Measurements from ENCODE around the gene IRF6.
A peak's percentile ranks its signal among the peaks of the same experiment; 100 is the strongest.

Gene IRF6

GRCh38 chr1:209790286-209791193, 15.4 kb downstream of the IRF6 start:
- no peak for DNase-seq (ENCODE audit: low spot score)

- no peak for DNase-seq (ENCODE audit: low spot score)
Observed at GRCh38 chr1:209789245-209789644, 16.7 kb downstream of the IRF6 start.

- DNase-seq (ENCODE audit: low spot score), result no peak
Observed at GRCh38 chr1:209787551-209787950, 18.4 kb downstream of the IRF6 start.

DNA sequence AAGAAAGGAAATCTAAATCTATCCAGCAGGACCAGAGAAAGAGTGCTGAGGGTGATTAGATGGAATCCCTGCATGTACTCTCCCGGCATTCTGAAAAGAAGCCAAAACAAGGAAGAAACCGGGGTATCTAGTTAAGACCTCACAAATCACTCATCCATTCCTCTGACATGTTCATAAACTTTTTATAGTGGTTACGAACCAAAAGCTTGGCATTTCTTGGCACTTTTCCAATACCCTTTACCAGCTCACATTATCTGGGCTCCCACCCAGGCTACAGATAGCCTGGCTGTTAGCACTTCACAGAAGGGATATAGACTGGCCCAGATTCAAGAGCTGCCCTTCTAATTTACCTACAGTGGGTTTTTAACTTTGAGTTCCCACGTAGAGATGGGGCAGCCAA, 19.8 kb downstream of the IRF6 start:
- DNase-seq (ENCODE audit: low spot score), result no peak

DNA sequence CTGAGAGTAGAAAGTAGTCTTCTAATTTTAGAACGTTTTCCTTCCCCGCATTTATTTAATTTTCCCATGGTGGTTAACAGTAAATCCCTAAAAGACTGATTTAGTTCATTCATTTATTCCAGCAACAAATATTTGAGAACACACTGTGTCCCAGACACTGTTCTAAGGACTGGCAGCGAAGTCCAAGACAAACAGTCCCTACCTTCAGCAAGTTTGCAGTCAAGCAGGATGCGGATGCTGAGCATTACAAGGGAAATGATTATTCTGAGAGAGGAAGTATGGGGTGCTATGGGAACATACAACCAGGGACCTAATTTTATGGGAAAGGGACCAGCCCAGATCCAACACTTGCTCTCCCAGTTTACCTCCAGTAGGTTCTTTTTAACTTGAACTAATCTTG, 20.4 kb downstream of the IRF6 start:
- no peak for DNase-seq (ENCODE audit: low spot score)

- DNase-seq (ENCODE audit: low spot score), result peak; percentile 98
Observed at GRCh38 chr1:209784265-209785169, 21.4 kb downstream of the IRF6 start, which contains the start of gene C1orf74. Gene C1orf74 (minus strand): TSS chr1:209784559. CDS start chr1:209783634, 925 bp downstream.

DNA sequence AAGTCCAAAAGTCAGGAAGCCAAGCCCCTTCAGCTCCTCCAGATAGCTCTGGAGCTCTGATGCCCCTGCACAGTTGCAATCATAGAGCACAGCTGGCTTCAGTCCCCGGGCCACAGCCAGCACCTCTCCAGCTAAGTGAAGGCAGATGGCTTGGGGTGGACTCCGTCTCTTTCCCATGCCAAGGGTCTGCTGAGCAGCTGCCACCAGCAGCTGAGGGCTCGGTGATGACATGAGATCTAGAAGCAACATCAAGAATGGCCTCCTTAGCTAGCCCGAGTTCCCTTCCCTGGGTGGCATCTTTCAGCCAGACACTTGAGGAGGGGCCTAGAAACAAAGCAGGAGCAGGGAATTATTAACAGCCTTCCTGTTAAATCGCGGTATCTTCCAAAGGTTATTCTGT, 22.6 kb downstream of the IRF6 start:
- no peak for DNase-seq (ENCODE audit: low spot score)

GRCh38 chr1:209780268-209780667, 25.7 kb downstream of the IRF6 start:
- DNase-seq (ENCODE audit: low spot score), result no peak

DNA sequence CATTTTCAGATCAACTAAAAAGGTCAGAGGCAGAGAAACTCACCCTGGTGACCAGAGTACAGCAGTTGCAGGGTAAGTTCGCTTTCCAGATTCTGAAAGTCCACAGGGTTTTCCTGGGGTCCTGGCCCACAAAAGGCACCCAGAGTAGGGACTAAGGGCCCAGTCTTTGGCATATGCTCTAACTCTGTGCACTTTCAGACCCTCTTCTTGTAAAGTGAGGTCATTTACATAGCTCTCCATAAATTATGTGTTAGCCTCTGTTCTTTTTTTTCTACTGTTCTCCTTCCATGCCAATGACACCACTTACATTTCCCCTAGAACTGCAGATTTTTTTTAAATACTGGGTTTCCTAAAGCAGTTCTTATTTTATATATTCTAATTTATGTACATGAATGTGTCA, 27.8 kb downstream of the IRF6 start:
- DNase-seq (ENCODE audit: low spot score), result no peak

- no peak for DNase-seq (ENCODE audit: low spot score)
Observed at GRCh38 chr1:209777587-209777986, 28.4 kb downstream of the IRF6 start.

GRCh38 chr1:209775678-209776077, 30.3 kb downstream of the IRF6 start:
- DNase-seq (ENCODE audit: low spot score), result no peak

DNA sequence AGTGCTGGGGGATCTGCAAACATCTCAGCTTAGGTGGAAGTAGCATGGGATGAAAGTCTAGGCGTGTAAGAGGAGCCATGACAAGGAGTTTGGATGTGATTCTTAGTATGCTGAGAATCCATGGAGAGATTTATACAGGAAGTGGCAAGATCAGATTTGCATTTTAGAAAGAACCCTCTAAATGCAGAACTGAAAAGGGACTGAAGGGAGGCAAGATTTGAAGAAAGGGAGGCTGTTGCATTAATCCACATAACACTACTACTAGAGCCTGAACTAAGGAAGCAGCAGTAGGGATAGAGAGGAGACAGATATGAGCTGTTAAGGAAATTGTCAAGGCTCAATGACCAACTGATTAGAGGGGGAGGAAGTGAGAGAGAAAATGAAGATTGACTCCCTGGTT, 31.4 kb downstream of the IRF6 start:
- DNase-seq (ENCODE audit: low spot score), result no peak

- DNase-seq (ENCODE audit: low spot score), result no peak
Observed at GRCh38 chr1:209772126-209772525, 33.8 kb downstream of the IRF6 start.

- no peak for DNase-seq (ENCODE audit: low spot score)
Observed at GRCh38 chr1:209770636-209771415, 35.1 kb downstream of the IRF6 start.

- DNase-seq (ENCODE audit: low spot score), result peak; percentile 20
Observed at GRCh38 chr1:209769971-209770370, 36.0 kb downstream of the IRF6 start.

- DNase-seq (ENCODE audit: low spot score), result peak; percentile 85
Observed at GRCh38 chr1:209769171-209769904, 36.6 kb downstream of the IRF6 start.

DNA sequence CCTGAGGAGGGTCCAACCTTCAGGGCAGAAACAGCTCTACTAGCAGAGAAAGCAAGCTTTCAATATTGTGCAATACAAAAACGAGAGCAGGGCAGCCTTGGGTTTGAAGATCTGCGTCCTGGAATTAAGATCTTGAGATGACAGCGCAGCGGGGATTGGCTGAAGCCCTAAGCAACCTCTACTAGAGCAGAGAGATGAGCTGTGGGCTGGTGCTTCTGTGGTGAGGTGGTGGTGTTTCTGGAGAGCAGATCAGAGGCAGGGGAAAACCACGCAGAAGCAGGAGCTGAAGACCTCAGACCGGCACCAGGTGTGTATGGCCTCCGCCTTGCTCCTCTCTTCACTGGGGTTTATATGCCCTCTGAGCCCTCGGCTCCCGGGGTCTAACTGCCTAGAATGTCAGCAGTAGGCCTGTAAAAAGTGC, 37.6 kb downstream of the IRF6 start:
- DNase-seq (ENCODE audit: low spot score), result peak; percentile 89

DNA sequence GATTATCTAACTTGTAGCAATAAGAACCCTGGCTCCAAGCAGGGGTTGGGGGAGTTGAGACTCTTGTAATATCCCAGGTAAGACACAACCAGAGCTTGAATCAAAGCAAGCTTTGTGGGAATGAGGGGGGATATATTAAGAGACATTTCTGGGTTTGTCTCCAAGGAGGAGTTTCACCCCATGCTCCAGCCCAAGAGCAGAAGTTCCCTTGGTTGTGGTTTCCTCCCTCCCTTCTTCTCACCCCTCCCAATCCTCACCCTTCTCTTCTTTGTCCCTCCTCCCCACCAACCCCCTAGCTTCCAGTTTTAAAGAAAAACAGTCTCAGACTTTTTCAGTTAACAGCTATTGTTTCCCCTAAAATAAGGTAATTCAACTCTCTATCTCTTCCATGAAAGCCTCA, 38.2 kb downstream of the IRF6 start:
- DNase-seq (ENCODE audit: low spot score), result peak; percentile 12

DNA sequence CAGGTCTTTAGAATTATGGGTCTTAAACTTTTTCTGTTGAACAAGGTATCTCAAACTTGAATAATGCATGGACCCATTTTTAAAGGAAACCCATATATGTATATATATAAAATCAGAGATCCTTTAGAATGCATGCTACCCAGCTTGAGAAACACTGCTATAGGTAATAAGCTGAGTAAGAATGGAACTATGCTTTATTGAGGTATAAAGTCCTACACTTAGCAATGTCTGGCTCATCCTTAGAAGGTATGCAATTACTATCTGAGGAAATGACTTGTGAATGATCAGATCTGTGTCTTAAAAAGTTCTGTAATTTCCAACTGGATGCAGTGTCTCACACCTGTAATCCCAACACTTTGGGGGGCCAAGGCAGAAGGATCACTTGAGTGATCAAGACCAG, 38.8 kb downstream of the IRF6 start:
- DNase-seq (ENCODE audit: low spot score), result no peak

DNA sequence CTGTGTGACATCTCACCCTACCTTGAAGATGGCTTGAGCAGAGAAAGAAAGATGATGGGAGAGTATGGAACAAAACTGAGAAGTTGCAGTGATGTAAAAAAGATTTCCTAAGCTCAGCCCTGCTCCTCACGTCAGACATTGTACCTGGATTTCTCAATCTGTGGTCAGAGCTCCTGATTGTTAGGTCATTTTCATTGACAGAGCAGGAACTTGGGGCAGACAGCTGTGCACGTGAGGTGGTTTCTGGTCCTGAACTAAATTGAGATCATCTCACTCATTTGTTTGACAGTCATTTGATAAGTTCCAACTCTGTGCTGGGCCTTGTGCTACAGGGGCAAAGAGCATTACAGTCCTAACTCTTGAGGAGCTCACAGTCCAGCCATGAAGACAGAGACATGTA, 39.9 kb downstream of the IRF6 start:
- DNase-seq (ENCODE audit: low spot score), result peak; percentile 19

DNA sequence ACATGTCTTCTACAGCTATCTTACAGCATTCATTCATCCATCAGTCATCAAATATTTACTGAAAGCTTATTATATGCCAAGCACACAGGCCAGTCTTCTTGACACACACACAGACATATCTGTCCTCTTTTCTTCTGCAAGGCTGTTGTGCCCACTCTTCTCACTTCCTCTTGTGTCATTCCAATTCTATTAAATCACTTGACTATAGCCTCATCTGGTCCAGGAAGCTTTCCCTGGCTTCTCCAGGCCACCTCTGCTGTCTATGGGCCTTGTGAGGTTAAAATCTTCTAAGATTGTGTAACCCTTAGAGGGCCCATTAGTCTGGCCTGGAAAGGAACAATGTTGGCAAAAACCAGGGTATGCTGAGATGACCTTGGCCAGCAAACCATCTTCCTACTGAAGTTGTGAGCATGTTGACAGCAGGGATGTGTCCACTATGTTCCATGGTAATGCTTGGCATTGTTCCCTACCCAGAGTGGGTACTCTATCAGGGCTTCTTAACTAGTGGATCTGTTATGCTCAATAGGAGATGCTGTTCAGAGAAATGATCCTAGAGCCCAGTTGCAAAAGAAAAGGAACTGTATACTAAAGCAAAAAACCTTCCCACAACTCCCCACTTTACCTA, 44.8 kb downstream of the IRF6 start:
- no peak for DNase-seq (ENCODE audit: low spot score)

Measured in CD4-positive, alpha-beta T cell treated with Interleukin-2 at 100 ng/mL for 4 hours (primary cell).